HepG2 (cell line): Measurements from ENCODE around the gene ILKAP. TPM values are rescaled to one million over a fixed set of nuclear protein-coding genes. Genes with fewer than 3 reads are reported as not detected.

ENCODE experiments used
- DZIP1 ChIP-seq: sonication (generic); formaldehyde crosslinking; IDR thresholded peaks from 2 replicates; pipeline ENCODE4 v1.5.0; 2020; ENCODE audit warnings: mild to moderate bottlenecking, missing genetic modification reagents
- FOXA1 ChIP-seq, 2 experiments: fragments of 450-650 bp in 1 of 2; sonication (generic) in 1 of 2; formaldehyde crosslinking in 1 of 2; IDR thresholded peaks; 2 replicates each; pipeline versions ENCODE4 v1.4.0 to v1.6.1; 2016 to 2020; ENCODE audit warnings: missing genetic modification reagents in 1 of 2
- HNRNPUL1 ChIP-seq: fragments of 200-400 bp; formaldehyde crosslinking; IDR thresholded peaks from 2 replicates; pipeline ENCODE4 v1.6.1; 2017; ENCODE audit warnings: low read depth, mild to moderate bottlenecking, low read length, moderate library complexity
- KAT2B ChIP-seq: fragments of 150-350 bp; IDR thresholded peaks from 2 replicates; pipeline ENCODE4 v1.6.1; 2014; ENCODE audit warnings: low read depth, low read length, borderline replicate concordance
- MAZ ChIP-seq, 2 experiments: sonication (generic) in 1 of 2; formaldehyde crosslinking in 1 of 2; IDR thresholded peaks; 2 replicates each; pipeline versions ENCODE4 v1.5.0 to v1.6.1; 2012 to 2020; ENCODE audit warnings: low read depth in 2 of 2, mild to moderate bottlenecking in 2 of 2, borderline replicate concordance in 1 of 2, improper control_type of control experiment in 1 of 2, low read length in 1 of 2, missing genetic modification reagents in 1 of 2, moderate library complexity in 1 of 2
- MYC ChIP-seq: sonication (generic); formaldehyde crosslinking; IDR thresholded peaks from 2 replicates; pipeline ENCODE4 v1.9.0; 2021; ENCODE audit warnings: missing genetic modification reagents, borderline replicate concordance
- SAP130 ChIP-seq: IDR thresholded peaks from 2 replicates; pipeline ENCODE4 v1.6.1; 2016; ENCODE audit warnings: low read depth
- ZNF121 ChIP-seq: sonication (generic); formaldehyde crosslinking; IDR thresholded peaks from 2 replicates; pipeline ENCODE4 v1.5.0; 2020; ENCODE audit warnings: mild to moderate bottlenecking, missing genetic modification reagents
- ZNF331 ChIP-seq: sonication (generic); formaldehyde crosslinking; IDR thresholded peaks from 2 replicates; pipeline ENCODE4 v1.4.0; 2020; ENCODE audit warnings: missing genetic modification reagents
- polyA plus RNA-seq, 8 experiments: library from polyadenylated mRNA; depleted of rRNA in 3 of 8; stranded (reverse) in 7 of 8; unstranded in 1 of 8; fragments of >200 nt; fragmentation: Illumina TruSeq in 4 of 8; extraction: Trizol in 4 of 8; gene quantifications; 2 replicates each; pipeline versions ENCODE4 v1.2.1 to v1.2.3, GENCODE V29; 2011 to 2016; ENCODE audit warnings: low read depth in 4 of 8, missing spikeins in 1 of 8, mixed read lengths in 1 of 8; ENCODE audit not compliant: insufficient read depth in 1 of 8
- total RNA-seq, 5 experiments: library from RNA; depleted of rRNA; stranded (reverse); fragments of >200 nt; fragmentation: Illumina TruSeq; extraction: Trizol; gene quantifications; 2 replicates each; pipeline ENCODE4 v1.2.3, GENCODE V29; 2016; ENCODE audit warnings: low read depth in 1 of 5
- TF ChIP-seq, protein P1 (sequence below): sonication (generic); formaldehyde crosslinking; IDR thresholded peaks from 2 replicates; pipeline ENCODE4 v1.4.0; 2020; ENCODE audit warnings: missing genetic modification reagents, borderline replicate concordance
- TF ChIP-seq, protein P2 (sequence below): sonication (generic); formaldehyde crosslinking; IDR thresholded peaks from 2 replicates; pipeline ENCODE4 v1.5.0; 2020; ENCODE audit warnings: missing genetic modification reagents
- TF ChIP-seq, protein P3 (sequence below): sonication (generic); formaldehyde crosslinking; IDR thresholded peaks from 2 replicates; pipeline ENCODE4 v1.8.0; 2022; ENCODE audit warnings: mild to moderate bottlenecking, missing genetic modification reagents
- TF ChIP-seq, protein P4 (sequence below): IDR thresholded peaks from 2 replicates; pipeline ENCODE4 v1.4.0; 2020; ENCODE audit warnings: mild to moderate bottlenecking, missing genetic modification reagents

The ILKAP gene
- total and polyA plus RNA-seq, 2 of the 13 experiments (the other 11 are each of a cell fraction or from before 2014, with no cell fraction given) = 29.6 to 33.1 TPM

DNA sequence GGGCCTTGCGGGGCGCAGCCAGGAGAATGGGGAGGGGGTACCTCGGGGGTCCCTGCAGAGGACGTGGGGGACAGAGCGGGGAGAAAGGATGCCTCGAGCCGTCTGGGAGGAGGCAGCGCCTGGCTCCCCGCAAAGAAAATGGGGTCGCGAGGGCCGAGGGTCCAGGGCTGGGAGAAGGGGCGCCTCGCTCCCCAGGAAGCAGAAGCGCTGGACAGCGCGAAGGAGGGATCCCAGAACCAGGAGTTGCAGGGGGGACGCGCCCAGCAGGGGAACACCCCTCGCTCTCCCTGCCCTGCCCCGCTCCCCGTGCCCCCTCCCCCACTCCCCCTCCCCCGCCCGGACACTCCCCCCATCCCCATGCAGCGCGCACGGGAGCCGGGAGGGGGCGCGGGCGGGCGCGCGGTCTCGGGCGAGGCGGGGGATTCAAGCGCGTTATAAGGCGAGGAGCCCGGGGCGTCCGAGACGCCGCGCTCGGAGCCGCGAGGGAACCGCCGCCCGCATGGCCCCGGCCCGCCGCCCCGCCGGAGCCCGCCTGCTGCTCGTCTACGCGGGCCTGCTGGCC, 44.9 kb downstream of the ILKAP start, which contains the start of gene ERFE (continued):
- TF ChIP-seq FOXA1 (IDR thresholded peaks at IDR 0.05) (no peak), FOXA1 (CRISPR knock-in tag; IDR thresholded peaks at IDR 0.05) (no peak), HNRNPUL1 (no peak), MYC (peak; percentile 41; the same call in 1 of the 2 replicates), ZNF331 (CRISPR knock-in tag) (peak; percentile 31; the same call in 1 of the 2 replicates), ZNF121 (CRISPR knock-in tag) (no peak), MAZ (IDR thresholded peaks at IDR 0.05; ENCODE audit: borderline replicate concordance, low read depth, low read length) (0 out of 2 replicates have a peak, but pooled peaks have one; percentile 24), MAZ (CRISPR knock-in tag; IDR thresholded peaks at IDR 0.05; ENCODE audit: low read depth) (peak; percentile 33; the same call in 1 of the 2 replicates), KAT2B (no peak), SAP130 (peak; percentile 37; the same call in 1 of the 2 replicates), DZIP1 (CRISPR knock-in tag) (no peak)
- TF ChIP-seq, protein P1, sequence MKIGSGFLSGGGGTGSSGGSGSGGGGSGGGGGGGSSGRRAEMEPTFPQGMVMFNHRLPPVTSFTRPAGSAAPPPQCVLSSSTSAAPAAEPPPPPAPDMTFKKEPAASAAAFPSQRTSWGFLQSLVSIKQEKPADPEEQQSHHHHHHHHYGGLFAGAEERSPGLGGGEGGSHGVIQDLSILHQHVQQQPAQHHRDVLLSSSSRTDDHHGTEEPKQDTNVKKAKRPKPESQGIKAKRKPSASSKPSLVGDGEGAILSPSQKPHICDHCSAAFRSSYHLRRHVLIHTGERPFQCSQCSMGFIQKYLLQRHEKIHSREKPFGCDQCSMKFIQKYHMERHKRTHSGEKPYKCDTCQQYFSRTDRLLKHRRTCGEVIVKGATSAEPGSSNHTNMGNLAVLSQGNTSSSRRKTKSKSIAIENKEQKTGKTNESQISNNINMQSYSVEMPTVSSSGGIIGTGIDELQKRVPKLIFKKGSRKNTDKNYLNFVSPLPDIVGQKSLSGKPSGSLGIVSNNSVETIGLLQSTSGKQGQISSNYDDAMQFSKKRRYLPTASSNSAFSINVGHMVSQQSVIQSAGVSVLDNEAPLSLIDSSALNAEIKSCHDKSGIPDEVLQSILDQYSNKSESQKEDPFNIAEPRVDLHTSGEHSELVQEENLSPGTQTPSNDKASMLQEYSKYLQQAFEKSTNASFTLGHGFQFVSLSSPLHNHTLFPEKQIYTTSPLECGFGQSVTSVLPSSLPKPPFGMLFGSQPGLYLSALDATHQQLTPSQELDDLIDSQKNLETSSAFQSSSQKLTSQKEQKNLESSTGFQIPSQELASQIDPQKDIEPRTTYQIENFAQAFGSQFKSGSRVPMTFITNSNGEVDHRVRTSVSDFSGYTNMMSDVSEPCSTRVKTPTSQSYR (CRISPR knock-in tag) = peak; percentile 79
- TF ChIP-seq, protein P2, sequence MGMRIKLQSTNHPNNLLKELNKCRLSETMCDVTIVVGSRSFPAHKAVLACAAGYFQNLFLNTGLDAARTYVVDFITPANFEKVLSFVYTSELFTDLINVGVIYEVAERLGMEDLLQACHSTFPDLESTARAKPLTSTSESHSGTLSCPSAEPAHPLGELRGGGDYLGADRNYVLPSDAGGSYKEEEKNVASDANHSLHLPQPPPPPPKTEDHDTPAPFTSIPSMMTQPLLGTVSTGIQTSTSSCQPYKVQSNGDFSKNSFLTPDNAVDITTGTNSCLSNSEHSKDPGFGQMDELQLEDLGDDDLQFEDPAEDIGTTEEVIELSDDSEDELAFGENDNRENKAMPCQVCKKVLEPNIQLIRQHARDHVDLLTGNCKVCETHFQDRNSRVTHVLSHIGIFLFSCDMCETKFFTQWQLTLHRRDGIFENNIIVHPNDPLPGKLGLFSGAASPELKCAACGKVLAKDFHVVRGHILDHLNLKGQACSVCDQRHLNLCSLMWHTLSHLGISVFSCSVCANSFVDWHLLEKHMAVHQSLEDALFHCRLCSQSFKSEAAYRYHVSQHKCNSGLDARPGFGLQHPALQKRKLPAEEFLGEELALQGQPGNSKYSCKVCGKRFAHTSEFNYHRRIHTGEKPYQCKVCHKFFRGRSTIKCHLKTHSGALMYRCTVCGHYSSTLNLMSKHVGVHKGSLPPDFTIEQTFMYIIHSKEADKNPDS (CRISPR knock-in tag) = no peak
- TF ChIP-seq, protein P3, sequence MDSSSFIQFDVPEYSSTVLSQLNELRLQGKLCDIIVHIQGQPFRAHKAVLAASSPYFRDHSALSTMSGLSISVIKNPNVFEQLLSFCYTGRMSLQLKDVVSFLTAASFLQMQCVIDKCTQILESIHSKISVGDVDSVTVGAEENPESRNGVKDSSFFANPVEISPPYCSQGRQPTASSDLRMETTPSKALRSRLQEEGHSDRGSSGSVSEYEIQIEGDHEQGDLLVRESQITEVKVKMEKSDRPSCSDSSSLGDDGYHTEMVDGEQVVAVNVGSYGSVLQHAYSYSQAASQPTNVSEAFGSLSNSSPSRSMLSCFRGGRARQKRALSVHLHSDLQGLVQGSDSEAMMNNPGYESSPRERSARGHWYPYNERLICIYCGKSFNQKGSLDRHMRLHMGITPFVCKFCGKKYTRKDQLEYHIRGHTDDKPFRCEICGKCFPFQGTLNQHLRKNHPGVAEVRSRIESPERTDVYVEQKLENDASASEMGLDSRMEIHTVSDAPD (CRISPR knock-in tag) = no peak
- TF ChIP-seq, protein P4, sequence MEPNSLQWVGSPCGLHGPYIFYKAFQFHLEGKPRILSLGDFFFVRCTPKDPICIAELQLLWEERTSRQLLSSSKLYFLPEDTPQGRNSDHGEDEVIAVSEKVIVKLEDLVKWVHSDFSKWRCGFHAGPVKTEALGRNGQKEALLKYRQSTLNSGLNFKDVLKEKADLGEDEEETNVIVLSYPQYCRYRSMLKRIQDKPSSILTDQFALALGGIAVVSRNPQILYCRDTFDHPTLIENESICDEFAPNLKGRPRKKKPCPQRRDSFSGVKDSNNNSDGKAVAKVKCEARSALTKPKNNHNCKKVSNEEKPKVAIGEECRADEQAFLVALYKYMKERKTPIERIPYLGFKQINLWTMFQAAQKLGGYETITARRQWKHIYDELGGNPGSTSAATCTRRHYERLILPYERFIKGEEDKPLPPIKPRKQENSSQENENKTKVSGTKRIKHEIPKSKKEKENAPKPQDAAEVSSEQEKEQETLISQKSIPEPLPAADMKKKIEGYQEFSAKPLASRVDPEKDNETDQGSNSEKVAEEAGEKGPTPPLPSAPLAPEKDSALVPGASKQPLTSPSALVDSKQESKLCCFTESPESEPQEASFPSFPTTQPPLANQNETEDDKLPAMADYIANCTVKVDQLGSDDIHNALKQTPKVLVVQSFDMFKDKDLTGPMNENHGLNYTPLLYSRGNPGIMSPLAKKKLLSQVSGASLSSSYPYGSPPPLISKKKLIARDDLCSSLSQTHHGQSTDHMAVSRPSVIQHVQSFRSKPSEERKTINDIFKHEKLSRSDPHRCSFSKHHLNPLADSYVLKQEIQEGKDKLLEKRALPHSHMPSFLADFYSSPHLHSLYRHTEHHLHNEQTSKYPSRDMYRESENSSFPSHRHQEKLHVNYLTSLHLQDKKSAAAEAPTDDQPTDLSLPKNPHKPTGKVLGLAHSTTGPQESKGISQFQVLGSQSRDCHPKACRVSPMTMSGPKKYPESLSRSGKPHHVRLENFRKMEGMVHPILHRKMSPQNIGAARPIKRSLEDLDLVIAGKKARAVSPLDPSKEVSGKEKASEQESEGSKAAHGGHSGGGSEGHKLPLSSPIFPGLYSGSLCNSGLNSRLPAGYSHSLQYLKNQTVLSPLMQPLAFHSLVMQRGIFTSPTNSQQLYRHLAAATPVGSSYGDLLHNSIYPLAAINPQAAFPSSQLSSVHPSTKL (CRISPR knock-in tag) = no peak
